Femur (tissue), 1 donor: ENCODE data around the gene OXSR1.

Source experiments
- DNase-seq: peaks from one replicate; pipeline ENCODE4 v3.0.0-alpha.2; 2017

The OXSR1 gene

DNA sequence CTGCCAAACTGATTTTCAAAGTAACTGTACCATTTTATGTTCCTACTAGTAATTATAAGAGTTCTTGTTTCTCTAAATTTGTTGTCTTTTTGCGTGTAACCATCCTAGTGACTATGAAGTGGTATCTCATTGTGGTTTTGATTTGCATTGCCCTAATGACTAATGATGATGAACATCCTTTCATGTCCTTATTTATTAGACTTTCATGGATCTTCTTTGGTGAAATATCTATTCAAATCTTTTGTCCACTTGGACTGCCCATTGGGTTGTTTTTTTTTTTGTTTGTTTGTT is 3.6 kb downstream of the OXSR1 start:
- DNase-seq: no peak

DNA sequence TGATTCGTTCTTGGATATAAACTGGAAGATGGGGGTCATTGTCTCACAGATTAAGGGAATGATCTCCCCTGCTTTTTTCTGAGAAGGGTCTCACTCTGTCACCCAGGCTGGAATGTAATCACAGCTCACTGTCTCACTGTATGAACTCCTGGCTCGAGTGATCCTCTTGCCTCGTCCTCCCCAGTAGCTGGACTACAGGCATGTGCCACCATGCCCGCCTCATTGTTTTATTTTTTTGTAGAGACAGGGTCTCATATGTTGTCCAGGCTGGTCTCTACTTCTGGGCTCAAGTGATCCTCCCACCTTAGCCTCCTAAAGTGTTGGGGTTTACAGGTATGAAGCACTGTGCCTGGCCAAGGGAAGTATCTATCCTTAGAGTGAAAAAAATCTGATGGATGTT is 5.4 kb downstream of the OXSR1 start:
- no peak for DNase-seq

DNA sequence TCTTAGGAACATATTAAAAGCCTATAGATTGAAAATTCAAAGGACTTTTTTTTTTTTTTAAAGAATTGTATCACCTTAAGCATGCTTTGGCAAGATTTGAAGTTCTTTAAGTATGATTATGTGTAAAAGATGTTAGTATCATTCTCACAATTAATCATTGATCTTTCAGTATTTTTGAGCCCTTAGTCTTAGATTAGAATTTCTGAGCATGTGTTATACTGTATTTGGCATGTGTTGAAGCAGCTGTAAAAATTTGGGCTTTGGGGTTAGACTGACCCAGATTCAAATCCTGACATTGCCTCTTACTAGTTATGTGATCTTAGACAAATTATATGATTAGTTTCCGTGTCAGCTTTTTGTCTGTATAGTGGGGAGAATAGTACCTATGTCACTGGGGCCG is 6.3 kb downstream of the OXSR1 start:
- no peak for DNase-seq

DNA sequence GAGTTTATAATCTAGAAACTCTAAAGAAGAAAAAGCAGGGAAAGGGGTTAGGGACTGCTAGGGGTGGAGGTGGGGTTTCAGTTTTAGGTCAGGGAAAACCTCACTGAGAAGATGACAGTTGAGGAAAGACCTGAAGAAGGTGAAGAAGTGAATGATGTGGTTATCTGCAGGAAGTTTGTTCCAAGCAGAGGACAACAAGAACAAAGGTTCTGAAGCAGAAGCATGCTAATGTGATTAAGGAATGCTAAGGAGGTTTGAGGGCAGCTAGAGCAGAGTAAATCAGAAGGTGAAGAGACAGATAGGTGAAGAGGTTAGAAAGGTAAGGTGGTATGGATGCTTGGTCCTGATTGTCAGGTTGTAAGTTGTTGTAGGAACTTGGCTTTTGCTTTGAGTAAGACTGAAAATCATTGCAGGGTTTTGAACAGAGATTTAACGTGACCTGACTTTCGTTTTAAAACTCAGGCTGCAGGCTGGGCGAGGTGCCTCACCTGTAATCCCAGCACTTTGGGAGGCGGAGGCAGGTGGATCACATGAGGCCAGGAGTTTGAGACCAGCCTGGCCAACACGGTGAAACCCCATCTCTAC is 8.6 kb downstream of the OXSR1 start:
- no peak for DNase-seq

GRCh38 chr3:38177181-38177580 is 11.8 kb downstream of the OXSR1 start:
- DNase-seq: no peak

- no peak for DNase-seq
These were observed 21.4 kb downstream of the OXSR1 start for GRCh38 chr3:38186781-38187180.

DNA sequence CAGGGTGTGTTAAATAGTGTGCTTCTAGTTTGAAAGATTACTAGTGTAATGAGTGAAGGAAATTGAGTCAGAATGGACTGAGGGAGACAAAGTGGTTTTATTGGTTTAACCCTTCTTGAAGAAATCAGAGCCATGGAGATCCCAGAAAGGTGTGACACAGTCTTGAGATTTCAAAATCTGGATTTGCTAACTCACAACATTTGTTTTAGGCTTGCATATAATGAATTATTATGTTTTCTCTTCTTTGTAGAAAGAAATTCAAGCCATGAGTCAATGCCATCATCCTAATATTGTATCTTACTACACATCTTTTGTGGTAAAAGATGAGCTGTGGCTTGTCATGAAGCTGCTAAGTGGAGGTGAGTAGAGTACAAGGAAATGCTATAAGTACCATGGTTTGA is 25.1 kb downstream of the OXSR1 start:
- no peak for DNase-seq

DNA sequence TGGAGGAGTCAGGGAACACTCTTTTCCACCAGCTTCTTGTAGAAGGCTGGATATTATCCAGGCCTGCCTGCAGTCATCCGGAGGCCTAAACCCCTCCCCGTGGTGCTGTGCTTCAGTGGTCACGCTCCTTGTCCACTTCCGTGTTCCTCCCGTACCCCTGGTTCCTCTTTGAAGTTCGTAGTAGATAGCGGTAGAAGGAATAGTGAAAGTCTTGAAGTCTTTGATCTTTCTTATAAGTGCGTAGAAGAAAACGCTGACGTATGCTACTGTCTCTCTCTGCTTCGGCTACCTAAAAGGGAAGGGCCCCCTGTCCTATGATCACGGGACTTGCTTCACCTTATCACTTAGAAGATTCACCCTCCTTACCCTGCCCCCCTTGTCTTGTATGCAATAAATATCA is 37.6 kb downstream of the OXSR1 start:
- DNase-seq: peak; percentile 36

DNA sequence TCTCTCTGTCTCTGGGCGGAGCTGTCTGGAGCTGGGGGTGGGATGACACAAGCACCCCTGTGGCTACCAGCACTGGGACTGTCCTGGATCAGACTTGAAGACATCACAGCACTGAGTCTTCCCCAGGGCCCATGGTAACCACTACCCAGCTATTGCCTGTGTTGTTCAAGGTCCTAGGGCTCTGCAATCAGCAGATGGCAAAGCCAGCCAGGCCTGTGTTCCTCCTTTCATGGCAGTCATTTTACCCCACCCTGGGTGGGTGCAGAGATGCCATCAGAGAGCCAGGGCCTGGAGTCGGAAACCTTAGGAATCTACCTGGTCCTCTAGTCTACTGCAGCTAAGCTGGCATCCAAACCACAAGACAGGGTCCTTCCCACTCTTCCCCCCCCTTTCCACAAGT is 38.4 kb downstream of the OXSR1 start:
- DNase-seq: no peak

- DNase-seq: no peak
These were observed 39.5 kb downstream of the OXSR1 start for GRCh38 chr3:38204599-38205471.

DNA sequence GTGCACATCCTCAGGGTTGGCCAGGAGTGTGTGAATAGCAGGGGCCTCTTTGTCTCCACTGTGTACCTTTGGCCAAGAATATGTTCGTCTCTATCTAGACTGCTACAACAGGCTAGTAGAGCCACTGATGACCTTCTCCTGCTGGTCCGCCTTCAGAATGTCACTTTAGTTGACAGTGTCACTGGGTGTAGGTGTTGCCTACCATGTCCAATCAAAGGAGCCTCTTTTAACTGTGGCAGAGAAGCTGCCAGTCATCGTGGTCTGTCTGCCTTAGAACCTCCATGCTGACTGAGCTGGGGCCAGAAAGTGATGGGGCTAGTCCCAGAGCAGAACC is 40.1 kb downstream of the OXSR1 start:
- DNase-seq: no peak

DNA sequence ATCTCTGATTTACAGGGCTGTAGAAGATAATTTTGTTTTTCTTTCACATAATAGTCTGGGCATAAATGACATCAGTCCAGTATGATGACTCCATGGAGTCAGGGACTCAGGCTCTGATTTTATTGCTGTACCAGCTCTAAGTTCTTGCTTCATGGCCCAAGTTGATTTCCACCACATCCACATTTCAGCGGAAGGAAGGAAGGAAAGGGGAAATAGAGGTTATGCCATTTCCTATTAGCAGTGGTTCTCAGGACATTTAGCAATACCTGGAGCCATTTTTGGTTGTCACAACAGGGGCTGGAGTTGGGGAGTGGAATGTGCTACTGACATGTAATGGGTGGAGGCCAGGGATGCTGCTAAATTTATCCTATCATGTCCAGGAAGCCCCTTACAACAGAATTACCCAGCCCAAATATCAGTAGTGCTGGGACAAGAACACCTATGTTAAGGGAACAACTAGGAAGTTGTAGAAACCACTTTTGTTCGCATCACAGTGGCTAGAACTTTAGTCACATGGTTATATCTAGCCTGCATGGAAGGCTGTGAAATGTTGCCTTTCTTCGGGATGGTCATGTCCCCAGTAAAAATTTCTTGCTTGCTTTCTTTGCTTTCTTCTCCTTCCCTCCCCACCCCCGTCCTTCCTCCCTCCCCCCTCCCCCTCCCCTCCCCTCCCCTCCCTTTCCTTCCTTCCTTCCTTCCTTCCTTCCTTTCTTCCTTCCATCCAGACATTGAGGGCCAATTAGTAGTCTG is 42.1 kb downstream of the OXSR1 start:
- no peak for DNase-seq

- no peak for DNase-seq
These were observed 44.9 kb downstream of the OXSR1 start for GRCh38 chr3:38210141-38210757.

DNA sequence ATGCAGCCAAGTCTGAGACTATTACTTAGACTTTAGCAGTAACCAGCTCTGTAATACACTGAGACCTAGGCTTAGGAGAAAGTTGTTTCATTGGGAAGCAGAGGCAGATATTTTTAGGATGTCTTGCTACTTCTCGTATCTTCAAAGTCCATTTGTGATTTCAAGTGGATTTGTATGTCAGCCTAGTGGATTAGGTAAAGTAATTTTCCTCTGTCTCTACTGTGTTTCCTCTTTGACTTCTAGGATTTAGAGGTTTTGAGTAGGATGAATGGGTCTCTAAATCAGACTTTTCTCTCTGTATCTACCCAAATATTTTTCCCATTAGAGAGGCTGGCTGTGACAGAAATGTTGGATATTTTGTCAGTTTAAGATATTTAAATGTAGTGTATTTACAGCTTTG is 46.8 kb downstream of the OXSR1 start:
- DNase-seq: no peak

DNA sequence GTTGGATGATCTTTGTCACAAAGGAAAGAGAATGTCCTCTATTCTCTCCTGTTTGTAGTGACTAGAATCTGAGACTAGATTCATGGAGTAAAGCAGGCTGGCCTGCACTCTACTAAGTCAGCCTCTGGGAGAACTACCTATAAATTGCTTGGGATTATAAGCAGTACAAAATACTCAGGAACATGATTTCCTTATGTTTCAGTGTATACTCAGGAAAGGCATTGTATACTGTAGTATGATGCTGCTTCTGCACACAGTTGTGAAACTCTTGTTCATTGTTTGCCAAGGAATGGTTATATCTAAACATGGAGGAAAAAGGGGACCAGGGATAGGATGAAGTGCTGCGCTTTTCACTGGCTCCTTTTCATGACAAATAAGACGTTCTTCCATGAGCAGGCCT is 49.2 kb downstream of the OXSR1 start:
- no peak for DNase-seq

DNA sequence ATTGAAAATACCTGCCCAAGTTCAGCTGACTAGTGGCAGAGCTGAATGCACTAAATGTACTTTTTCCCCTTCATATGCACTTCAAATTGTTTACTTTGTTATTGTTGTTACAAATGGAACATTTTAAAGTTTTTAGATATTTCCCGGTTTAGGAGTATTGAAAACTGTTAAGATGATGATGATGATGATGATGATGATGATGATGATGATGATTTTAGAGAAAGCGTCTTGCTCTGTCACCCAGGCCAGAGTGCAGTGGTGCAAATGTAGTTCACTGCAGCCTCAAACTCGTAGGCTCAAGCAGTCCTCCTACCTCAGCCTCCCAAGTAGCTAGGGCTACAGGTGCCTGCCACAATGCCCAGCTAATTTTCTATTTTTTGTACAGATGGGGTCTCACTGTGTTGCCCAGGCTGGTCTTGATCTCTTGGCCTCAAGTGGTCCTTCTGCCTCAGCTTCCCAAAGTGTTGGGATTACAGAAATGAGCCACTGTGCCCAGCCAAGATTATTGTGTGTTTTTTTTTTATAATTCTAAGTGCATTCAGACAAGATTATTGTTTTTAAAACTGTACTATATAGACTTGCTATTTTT is 54.4 kb downstream of the OXSR1 start:
- no peak for DNase-seq

- no peak for DNase-seq
These were observed 55.7 kb downstream of the OXSR1 start for GRCh38 chr3:38221005-38221404.

GRCh38 chr3:38222032-38222634 is 56.8 kb downstream of the OXSR1 start:
- DNase-seq: no peak

DNA sequence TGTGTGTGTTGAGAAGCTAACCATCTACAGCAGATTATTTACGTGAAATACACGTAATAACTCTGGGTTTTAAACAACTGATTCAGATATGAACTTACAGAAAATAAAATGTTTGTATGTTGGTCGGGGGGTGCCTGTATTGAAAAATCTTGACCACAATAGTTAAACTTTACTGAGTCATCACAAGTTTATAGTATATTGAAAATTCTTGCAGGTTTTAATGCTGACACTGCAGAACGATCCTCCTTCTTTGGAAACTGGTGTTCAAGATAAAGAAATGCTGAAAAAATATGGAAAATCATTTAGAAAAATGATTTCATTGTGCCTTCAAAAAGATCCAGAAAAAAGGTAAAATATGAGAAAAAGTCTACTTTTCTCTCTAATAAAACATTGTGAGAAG is 59.0 kb downstream of the OXSR1 start:
- no peak for DNase-seq

DNA sequence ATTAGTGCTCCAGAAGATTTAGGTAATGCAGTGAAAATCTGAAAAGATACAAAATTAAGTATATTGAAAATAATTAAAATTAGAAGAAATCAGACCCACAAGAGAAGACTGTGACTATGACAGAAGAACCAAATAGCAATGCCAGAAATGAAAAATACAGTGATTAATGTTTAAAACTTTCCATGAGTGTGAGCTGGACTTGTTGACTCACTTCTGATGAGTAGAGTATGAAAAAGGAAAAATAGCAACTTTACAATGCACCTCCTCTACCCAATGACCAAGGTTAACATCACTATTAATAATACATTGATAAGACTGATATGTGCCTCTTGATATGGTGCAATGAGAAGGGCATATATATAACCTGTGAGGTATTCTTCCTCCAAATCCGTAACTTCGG is 60.9 kb downstream of the OXSR1 start:
- DNase-seq: no peak

- no peak for DNase-seq
These were observed 62.7 kb downstream of the OXSR1 start for GRCh38 chr3:38227989-38228388.

DNA sequence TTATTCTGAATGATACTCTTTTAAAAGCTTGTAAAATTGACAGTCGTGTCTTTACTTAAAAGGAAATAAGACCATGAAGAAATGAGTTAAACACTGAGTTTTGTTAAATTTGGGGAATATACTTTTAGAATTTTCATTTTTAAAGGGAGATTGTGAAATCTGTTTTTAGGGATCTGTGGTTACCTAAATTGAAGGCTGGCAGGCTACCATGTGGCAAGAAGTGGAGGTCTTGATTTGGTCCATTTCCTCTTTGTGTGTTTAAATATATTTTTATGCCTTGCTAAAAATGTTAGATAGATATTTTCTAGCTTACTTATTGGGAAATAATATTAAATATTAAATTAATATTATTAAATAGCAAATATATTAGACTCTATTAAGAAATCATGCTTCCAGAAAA is 63.7 kb downstream of the OXSR1 start:
- no peak for DNase-seq

GRCh38 chr3:38232701-38233100 is 67.4 kb downstream of the OXSR1 start:
- DNase-seq: no peak
